ENCODE results near the gene PLPPR5. TPM values are rescaled to one million over a fixed set of nuclear protein-coding genes. Genes with fewer than 3 reads are reported as not detected.

The PLPPR5 gene
- total and polyA plus RNA-seq, 10 of the 15 experiments (the other 5 are each of a cell fraction or from before 2014, with no cell fraction given), result under 0.01 to 0.11 (median 0.02) TPM; not detected in 7

DNA sequence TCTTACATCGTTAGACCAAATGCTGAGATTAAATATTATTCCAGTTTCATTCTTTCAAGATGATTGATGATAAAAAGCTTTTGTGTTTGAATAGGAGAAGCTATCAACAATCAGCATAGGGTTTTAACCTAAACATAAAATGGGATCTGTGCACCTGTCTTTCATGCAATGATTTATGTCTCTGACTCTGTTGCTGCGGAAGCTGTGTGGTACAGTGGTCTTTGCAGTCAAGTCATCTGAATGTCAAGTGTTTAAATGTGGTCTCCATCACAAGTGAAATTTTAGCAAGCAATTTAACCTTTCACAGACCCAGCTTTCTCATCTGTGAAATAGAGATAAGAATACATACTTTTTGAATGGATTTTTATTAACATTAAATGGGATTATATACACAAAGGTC lies 107.2 kb downstream of the PLPPR5 start (continued):
- TF ChIP-seq, protein P1, sequence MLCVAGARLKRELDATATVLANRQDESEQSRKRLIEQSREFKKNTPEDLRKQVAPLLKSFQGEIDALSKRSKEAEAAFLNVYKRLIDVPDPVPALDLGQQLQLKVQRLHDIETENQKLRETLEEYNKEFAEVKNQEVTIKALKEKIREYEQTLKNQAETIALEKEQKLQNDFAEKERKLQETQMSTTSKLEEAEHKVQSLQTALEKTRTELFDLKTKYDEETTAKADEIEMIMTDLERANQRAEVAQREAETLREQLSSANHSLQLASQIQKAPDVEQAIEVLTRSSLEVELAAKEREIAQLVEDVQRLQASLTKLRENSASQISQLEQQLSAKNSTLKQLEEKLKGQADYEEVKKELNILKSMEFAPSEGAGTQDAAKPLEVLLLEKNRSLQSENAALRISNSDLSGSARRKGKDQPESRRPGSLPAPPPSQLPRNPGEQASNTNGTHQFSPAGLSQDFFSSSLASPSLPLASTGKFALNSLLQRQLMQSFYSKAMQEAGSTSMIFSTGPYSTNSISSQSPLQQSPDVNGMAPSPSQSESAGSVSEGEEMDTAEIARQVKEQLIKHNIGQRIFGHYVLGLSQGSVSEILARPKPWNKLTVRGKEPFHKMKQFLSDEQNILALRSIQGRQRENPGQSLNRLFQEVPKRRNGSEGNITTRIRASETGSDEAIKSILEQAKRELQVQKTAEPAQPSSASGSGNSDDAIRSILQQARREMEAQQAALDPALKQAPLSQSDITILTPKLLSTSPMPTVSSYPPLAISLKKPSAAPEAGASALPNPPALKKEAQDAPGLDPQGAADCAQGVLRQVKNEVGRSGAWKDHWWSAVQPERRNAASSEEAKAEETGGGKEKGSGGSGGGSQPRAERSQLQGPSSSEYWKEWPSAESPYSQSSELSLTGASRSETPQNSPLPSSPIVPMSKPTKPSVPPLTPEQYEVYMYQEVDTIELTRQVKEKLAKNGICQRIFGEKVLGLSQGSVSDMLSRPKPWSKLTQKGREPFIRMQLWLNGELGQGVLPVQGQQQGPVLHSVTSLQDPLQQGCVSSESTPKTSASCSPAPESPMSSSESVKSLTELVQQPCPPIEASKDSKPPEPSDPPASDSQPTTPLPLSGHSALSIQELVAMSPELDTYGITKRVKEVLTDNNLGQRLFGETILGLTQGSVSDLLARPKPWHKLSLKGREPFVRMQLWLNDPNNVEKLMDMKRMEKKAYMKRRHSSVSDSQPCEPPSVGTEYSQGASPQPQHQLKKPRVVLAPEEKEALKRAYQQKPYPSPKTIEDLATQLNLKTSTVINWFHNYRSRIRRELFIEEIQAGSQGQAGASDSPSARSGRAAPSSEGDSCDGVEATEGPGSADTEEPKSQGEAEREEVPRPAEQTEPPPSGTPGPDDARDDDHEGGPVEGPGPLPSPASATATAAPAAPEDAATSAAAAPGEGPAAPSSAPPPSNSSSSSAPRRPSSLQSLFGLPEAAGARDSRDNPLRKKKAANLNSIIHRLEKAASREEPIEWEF (IDR thresholded peaks at IDR 0.05; ENCODE audit: insufficient replicate concordance, low read depth, low read length), result no peak
- TF ChIP-seq, protein P2, sequence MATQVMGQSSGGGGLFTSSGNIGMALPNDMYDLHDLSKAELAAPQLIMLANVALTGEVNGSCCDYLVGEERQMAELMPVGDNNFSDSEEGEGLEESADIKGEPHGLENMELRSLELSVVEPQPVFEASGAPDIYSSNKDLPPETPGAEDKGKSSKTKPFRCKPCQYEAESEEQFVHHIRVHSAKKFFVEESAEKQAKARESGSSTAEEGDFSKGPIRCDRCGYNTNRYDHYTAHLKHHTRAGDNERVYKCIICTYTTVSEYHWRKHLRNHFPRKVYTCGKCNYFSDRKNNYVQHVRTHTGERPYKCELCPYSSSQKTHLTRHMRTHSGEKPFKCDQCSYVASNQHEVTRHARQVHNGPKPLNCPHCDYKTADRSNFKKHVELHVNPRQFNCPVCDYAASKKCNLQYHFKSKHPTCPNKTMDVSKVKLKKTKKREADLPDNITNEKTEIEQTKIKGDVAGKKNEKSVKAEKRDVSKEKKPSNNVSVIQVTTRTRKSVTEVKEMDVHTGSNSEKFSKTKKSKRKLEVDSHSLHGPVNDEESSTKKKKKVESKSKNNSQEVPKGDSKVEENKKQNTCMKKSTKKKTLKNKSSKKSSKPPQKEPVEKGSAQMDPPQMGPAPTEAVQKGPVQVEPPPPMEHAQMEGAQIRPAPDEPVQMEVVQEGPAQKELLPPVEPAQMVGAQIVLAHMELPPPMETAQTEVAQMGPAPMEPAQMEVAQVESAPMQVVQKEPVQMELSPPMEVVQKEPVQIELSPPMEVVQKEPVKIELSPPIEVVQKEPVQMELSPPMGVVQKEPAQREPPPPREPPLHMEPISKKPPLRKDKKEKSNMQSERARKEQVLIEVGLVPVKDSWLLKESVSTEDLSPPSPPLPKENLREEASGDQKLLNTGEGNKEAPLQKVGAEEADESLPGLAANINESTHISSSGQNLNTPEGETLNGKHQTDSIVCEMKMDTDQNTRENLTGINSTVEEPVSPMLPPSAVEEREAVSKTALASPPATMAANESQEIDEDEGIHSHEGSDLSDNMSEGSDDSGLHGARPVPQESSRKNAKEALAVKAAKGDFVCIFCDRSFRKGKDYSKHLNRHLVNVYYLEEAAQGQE (IDR thresholded peaks at IDR 0.05; ENCODE audit: low read depth, low read length), result no peak
- TF ChIP-seq STAT1 (conservative IDR thresholded peaks at IDR 0.05) (no peak), NFYB (IDR thresholded peaks at IDR 0.05; ENCODE audit: insufficient read depth, low read depth, low read length) (no peak), MTA2 (IDR thresholded peaks at IDR 0.05; ENCODE audit: low read depth) (no peak), EZH2 (IDR thresholded peaks at IDR 0.05; ENCODE audit: borderline replicate concordance, control insufficient read depth, low read depth, low read length) (no peak), ZSCAN29 (IDR thresholded peaks at IDR 0.05) (no peak), NR2F1 (conservative IDR thresholded peaks at IDR 0.05) (no peak), SP1 (IDR thresholded peaks at IDR 0.05; ENCODE audit: low read depth, low read length) (no peak), SREBF2 (IDR thresholded peaks at IDR 0.05; ENCODE audit: low read length) (no peak), IKZF1 (conservative IDR thresholded peaks at IDR 0.05) (no peak), MYB (IDR thresholded peaks at IDR 0.05; ENCODE audit: borderline replicate concordance, low read depth, low read length) (no peak)
- TF ChIP-seq, protein P3, sequence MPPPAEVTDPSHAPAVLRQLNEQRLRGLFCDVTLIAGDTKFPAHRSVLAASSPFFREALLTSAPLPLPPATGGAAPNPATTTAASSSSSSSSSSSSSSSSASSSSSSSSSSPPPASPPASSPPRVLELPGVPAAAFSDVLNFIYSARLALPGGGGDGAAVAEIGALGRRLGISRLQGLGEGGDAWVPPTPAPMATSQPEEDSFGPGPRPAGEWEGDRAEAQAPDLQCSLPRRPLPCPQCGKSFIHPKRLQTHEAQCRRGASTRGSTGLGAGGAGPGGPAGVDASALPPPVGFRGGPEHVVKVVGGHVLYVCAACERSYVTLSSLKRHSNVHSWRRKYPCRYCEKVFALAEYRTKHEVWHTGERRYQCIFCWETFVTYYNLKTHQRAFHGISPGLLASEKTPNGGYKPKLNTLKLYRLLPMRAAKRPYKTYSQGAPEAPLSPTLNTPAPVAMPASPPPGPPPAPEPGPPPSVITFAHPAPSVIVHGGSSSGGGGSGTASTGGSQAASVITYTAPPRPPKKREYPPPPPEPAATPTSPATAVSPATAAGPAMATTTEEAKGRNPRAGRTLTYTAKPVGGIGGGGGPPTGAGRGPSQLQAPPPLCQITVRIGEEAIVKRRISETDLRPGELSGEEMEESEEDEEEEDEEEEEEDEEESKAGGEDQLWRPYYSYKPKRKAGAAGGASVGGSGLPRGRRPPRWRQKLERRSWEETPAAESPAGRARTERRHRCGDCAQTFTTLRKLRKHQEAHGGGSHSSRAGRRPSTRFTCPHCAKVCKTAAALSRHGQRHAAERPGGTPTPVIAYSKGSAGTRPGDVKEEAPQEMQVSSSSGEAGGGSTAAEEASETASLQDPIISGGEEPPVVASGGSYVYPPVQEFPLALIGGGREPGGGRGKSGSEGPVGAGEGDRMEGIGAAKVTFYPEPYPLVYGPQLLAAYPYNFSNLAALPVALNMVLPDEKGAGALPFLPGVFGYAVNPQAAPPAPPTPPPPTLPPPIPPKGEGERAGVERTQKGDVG (CRISPR knock-in tag; IDR thresholded peaks at IDR 0.05), result no peak
- TF ChIP-seq, protein P4, sequence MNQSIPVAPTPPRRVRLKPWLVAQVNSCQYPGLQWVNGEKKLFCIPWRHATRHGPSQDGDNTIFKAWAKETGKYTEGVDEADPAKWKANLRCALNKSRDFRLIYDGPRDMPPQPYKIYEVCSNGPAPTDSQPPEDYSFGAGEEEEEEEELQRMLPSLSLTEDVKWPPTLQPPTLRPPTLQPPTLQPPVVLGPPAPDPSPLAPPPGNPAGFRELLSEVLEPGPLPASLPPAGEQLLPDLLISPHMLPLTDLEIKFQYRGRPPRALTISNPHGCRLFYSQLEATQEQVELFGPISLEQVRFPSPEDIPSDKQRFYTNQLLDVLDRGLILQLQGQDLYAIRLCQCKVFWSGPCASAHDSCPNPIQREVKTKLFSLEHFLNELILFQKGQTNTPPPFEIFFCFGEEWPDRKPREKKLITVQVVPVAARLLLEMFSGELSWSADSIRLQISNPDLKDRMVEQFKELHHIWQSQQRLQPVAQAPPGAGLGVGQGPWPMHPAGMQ (IDR thresholded peaks at IDR 0.05; ENCODE audit: borderline replicate concordance), result no peak

Measured in GM12878 (cell line).